Liver (tissue), 9 donors: Measurements from ENCODE around the gene C19orf33. TPM values are rescaled to one million over a fixed set of nuclear protein-coding genes. Genes with fewer than 3 reads are reported as not detected.
"Not testable (repeated sequence)": the region's sequence is repeated elsewhere in the genome, so short reads cannot be mapped to it uniquely, and the experiment has no call there.

Source experiments
- DNase-seq: peaks from one replicate; pipeline ENCODE4 v3.0.0-alpha.2; 2017; ENCODE audit warnings: low spot score
- H3K27ac ChIP-seq, 2 donors: one replicate each; pipeline ENCODE4 v1.7.0; 2013; ENCODE audit warnings: inconsistent platforms in 2 of 2, low read length in 2 of 2, control low read depth in 1 of 2, low read depth in 1 of 2, mild to moderate bottlenecking in 1 of 2
- H3K27me3 ChIP-seq, 4 donors: one replicate each; pipeline versions ENCODE4 v1.6.1 to v1.7.0; 2013; ENCODE audit warnings: low read length in 3 of 4, inconsistent platforms in 1 of 4, mild to moderate bottlenecking in 1 of 4, moderate library complexity in 1 of 4; ENCODE audit not compliant: control insufficient read depth in 4 of 4, insufficient read depth in 4 of 4
- H3K36me3 ChIP-seq, 4 donors: one replicate each; pipeline versions ENCODE4 v1.6.1 to v1.7.0; 2013; ENCODE audit warnings: low read length in 3 of 4, mild to moderate bottlenecking in 3 of 4, low read depth in 1 of 4, moderate library complexity in 1 of 4; ENCODE audit not compliant: control insufficient read depth in 4 of 4, insufficient read depth in 3 of 4
- H3K4me1 ChIP-seq, 4 donors: one replicate each; pipeline versions ENCODE4 v1.6.1 to v1.7.0; 2013; ENCODE audit warnings: low read length in 3 of 4, mild to moderate bottlenecking in 3 of 4, moderate library complexity in 1 of 4; ENCODE audit not compliant: control insufficient read depth in 4 of 4, insufficient read depth in 4 of 4
- H3K4me3 ChIP-seq, 3 donors: one replicate each; pipeline versions ENCODE4 v1.6.1 to v1.7.0; 2013; ENCODE audit warnings: low read length in 3 of 3, control low read depth in 1 of 3, low read depth in 1 of 3, mild to moderate bottlenecking in 1 of 3
- H3K9ac ChIP-seq, 2 donors: one replicate each; pipeline ENCODE4 v1.7.0; 2013; ENCODE audit warnings: low read length in 2 of 2, mild to moderate bottlenecking in 2 of 2, moderate library complexity in 2 of 2, control low read depth in 1 of 2, low read depth in 1 of 2
- H3K9me3 ChIP-seq, 4 donors: one replicate each; pipeline versions ENCODE4 v1.6.1 to v1.7.0; 2013; ENCODE audit warnings: low read length in 3 of 4; ENCODE audit not compliant: control insufficient read depth in 4 of 4
- EGR1 ChIP-seq, 2 donors: IDR thresholded peaks; 2 replicates each; pipeline ENCODE4 v1.6.1; 2016 to 2018; ENCODE audit warnings: antibody characterized with exemption in 2 of 2, low read depth in 2 of 2
- FOXA1 ChIP-seq: IDR thresholded peaks from 2 replicates; pipeline ENCODE4 v1.6.1; 2016; ENCODE audit warnings: antibody characterized with exemption
- GABPA ChIP-seq, 2 donors: IDR thresholded peaks in 1 of 2; conservative IDR thresholded peaks in 1 of 2; 2 replicates each; pipeline ENCODE4 v1.6.1; 2016; ENCODE audit warnings: antibody characterized with exemption in 2 of 2, mild to moderate bottlenecking in 1 of 2, moderate library complexity in 1 of 2
- HNF4A ChIP-seq, 2 donors: conservative IDR thresholded peaks; 2 replicates each; pipeline ENCODE4 v1.6.1; 2016; ENCODE audit warnings: antibody characterized with exemption in 2 of 2, mild to moderate bottlenecking in 2 of 2
- HNF4G ChIP-seq: IDR thresholded peaks from 2 replicates; pipeline ENCODE4 v1.6.1; 2016; ENCODE audit warnings: antibody characterized with exemption
- RAD21 ChIP-seq, 2 donors: IDR thresholded peaks; 2 replicates each; pipeline ENCODE4 v1.6.1; 2016; ENCODE audit warnings: antibody characterized with exemption in 2 of 2, mild to moderate bottlenecking in 2 of 2
- RXRA ChIP-seq, 2 donors: IDR thresholded peaks; 2 replicates each; pipeline ENCODE4 v1.6.1; 2017 to 2018; ENCODE audit warnings: antibody characterized with exemption in 2 of 2, mild to moderate bottlenecking in 1 of 2
- YY1 ChIP-seq: IDR thresholded peaks from 2 replicates; pipeline ENCODE4 v1.6.1; 2016; ENCODE audit warnings: antibody characterized with exemption, mild to moderate bottlenecking
- WGBS: extraction: QIAGEN DNeasy Blood & Tissue Kit; methylation state at CpG from one replicate; pipeline ENCODE4 v1.1.7; 2013; 5-methylcytosine and 5-hydroxymethylcytosine counted together
- polyA plus RNA-seq, 2 donors: library from polyadenylated mRNA; stranded (reverse) in 1 of 2; unstranded in 1 of 2; fragments of 200-250 nt in 1 of 2; fragments of >200 nt in 1 of 2; fragmentation: Nextera tagmentation in 1 of 2; extraction: Ambion mirVana in 1 of 2; gene quantifications; one replicate each; pipeline versions ENCODE4 v1.2.1 to v1.2.3, GENCODE V29; 2013 to 2015
- total RNA-seq, 2 donors: library from RNA; depleted of rRNA; stranded (reverse); fragments of >200 nt; gene quantifications; one replicate each; pipeline ENCODE4 v1.2.3, GENCODE V29; 2014
- TF ChIP-seq, protein P1 (sequence below): IDR thresholded peaks from 2 replicates; pipeline ENCODE4 v1.6.1; 2016; ENCODE audit warnings: antibody characterized with exemption
- TF ChIP-seq, protein P2 (sequence below): IDR thresholded peaks from 2 replicates; pipeline ENCODE4 v1.6.1; 2016; ENCODE audit warnings: antibody characterized with exemption, mild to moderate bottlenecking
- TF ChIP-seq, protein P3 (sequence below): IDR thresholded peaks from 2 replicates; pipeline ENCODE4 v1.6.1; 2016; ENCODE audit warnings: antibody characterized with exemption
- TF ChIP-seq, protein P4 (sequence below): fragments of 150-350 bp; IDR thresholded peaks from 2 replicates; pipeline ENCODE4 v1.5.1; 2017; ENCODE audit warnings: improper control_type of control experiment, low read depth, low read length; ENCODE audit not compliant: missing input control
- donor health status: healthy.
- donor health status: healthy.
- donor health status: healthy.
- donor health status: healthy.
- donor health status: healthy.

The C19orf33 gene
- total RNA-seq (1 to 10 TPM in 1 of 2 donors, not detected in 1; 1.6 TPM), polyA plus RNA-seq (under 1 TPM in 1 of 2 donors, not detected in 1; 0.36 TPM)

DNA sequence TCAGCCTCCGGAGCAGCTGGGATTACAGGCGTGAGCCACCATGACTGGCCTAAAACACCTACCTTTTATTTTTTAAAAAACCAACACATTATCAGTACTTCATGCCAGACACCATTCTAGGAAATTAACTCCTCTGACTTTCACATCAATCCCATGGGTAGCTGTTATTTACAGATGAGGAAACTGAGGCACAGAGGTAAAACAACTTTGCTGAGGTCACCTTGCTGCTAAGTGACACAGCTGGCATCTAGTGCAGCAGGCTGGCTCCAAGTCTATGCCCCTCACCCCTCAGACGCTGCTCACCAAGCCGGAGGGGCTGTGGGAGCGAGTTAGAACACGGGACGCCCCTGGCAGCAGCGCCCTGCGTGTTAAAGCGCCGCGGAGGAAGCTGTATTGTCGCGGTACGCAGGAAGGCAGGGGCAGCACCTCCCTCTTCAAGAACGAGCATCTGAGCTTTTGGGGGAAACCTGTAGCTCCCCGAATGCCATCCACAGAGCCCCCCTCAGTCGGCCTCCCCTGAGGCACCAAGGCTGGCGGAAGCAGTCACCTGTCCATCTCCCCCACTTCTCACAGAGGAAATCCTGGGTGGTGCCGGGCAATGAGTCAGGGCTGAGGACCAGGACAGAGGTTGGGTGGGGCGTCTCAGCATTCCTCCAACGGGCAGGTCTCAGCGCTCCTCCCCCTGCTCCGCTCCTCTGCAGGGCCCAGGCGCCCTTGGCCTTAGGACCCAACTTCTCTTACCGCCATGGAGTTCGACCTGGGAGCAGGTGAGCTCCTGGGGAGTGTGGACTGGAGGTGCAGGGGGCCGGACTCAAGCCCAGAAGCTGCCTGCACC, at the start of gene C19orf33:
Gene C19orf33 (plus strand): TSS at position 735 of the 835 bp plus-strand sequence. CDS start 11 bp downstream, at position 746.
- Histone ChIP-seq H3K27ac (no peak within 1 kb of the TSS), H3K27me3 (no peaks in the 10 kb centered on the region), H3K4me3 (no peak within 1 kb of the TSS), H3K9ac (no peak within 1 kb of the TSS), H3K9me3 (no peaks in the 10 kb centered on the region), H3K36me3 (peaks cover 3 to 16% (median 7%) of the 10 kb centered on the region in 4 donors), H3K4me1 (peaks cover 0 to 10% (median 8%) of the 10 kb centered on the region in 4 donors)
- DNase-seq, result no peak
- 73% methylated on average over 28 of the region's 28 CpGs for WGBS
- TF ChIP-seq YY1 (no peak), GABPA (IDR thresholded peaks at IDR 0.05 in 1 of 2, conservative IDR thresholded peaks at IDR 0.05 in 1 of 2) (no peak), FOXA1 (no peak), RAD21 (IDR thresholded peaks at IDR 0.05) (no peak)
- TF ChIP-seq, protein P1, sequence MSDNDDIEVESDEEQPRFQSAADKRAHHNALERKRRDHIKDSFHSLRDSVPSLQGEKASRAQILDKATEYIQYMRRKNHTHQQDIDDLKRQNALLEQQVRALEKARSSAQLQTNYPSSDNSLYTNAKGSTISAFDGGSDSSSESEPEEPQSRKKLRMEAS, result no peak
- TF ChIP-seq, protein P2, sequence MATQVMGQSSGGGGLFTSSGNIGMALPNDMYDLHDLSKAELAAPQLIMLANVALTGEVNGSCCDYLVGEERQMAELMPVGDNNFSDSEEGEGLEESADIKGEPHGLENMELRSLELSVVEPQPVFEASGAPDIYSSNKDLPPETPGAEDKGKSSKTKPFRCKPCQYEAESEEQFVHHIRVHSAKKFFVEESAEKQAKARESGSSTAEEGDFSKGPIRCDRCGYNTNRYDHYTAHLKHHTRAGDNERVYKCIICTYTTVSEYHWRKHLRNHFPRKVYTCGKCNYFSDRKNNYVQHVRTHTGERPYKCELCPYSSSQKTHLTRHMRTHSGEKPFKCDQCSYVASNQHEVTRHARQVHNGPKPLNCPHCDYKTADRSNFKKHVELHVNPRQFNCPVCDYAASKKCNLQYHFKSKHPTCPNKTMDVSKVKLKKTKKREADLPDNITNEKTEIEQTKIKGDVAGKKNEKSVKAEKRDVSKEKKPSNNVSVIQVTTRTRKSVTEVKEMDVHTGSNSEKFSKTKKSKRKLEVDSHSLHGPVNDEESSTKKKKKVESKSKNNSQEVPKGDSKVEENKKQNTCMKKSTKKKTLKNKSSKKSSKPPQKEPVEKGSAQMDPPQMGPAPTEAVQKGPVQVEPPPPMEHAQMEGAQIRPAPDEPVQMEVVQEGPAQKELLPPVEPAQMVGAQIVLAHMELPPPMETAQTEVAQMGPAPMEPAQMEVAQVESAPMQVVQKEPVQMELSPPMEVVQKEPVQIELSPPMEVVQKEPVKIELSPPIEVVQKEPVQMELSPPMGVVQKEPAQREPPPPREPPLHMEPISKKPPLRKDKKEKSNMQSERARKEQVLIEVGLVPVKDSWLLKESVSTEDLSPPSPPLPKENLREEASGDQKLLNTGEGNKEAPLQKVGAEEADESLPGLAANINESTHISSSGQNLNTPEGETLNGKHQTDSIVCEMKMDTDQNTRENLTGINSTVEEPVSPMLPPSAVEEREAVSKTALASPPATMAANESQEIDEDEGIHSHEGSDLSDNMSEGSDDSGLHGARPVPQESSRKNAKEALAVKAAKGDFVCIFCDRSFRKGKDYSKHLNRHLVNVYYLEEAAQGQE, result no peak

DNA sequence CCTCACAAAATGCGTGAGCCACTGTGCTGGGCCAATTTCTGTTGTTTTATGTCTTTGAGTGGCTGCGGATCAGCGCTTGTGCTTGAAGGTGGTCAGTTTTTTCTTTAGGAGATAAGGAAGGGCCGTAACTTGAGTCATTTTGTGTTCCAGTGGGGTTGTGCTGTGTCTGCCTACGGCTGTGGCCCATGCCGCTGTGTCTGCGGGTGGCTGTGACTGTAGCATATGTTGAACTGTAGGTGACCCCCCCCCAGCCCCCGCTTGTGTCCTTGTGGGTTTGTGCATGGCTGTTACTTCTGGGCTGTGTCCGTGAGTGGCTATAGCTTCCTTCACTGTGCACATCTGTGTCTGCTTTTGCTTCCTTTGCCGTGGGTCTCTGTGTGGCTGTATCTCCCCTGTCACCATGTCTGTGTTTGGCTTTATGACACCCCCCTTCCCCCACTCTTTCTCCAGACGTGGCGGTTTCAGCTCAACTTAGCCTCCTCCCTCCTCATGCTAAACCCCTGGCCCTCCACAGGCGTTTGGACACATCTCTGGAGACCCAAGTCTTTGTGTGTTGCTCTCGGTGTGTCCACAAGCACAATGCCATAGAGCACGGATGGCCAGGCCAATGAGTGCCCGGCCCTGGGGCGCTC, 48.6 kb upstream of the C19orf33 start:
- H3K36me3 ChIP-seq, result no peaks in the 10 kb centered on the region
- WGBS, result 58% methylated on average over 17 of the region's 17 CpGs
- H3K4me1 ChIP-seq, result peaks cover 8 to 26% (median 10%) of the 10 kb centered on the region in 4 donors
- H3K4me3 ChIP-seq, result peak overlapping the region in 2 of 3 donors; percentile 20 to 52
- H3K27me3 ChIP-seq, result peaks cover 0 to 6% (median 1%) of the 10 kb centered on the region in 4 donors
- no peak overlapping the region for H3K9ac ChIP-seq
- TF ChIP-seq EGR1 (IDR thresholded peaks at IDR 0.05; ENCODE audit: low read depth in 2 of 2), result no peak
- TF ChIP-seq RAD21 (IDR thresholded peaks at IDR 0.05), result no peak
- TF ChIP-seq, protein P3, sequence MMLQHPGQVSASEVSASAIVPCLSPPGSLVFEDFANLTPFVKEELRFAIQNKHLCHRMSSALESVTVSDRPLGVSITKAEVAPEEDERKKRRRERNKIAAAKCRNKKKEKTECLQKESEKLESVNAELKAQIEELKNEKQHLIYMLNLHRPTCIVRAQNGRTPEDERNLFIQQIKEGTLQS, result no peak
- TF ChIP-seq, protein P4, sequence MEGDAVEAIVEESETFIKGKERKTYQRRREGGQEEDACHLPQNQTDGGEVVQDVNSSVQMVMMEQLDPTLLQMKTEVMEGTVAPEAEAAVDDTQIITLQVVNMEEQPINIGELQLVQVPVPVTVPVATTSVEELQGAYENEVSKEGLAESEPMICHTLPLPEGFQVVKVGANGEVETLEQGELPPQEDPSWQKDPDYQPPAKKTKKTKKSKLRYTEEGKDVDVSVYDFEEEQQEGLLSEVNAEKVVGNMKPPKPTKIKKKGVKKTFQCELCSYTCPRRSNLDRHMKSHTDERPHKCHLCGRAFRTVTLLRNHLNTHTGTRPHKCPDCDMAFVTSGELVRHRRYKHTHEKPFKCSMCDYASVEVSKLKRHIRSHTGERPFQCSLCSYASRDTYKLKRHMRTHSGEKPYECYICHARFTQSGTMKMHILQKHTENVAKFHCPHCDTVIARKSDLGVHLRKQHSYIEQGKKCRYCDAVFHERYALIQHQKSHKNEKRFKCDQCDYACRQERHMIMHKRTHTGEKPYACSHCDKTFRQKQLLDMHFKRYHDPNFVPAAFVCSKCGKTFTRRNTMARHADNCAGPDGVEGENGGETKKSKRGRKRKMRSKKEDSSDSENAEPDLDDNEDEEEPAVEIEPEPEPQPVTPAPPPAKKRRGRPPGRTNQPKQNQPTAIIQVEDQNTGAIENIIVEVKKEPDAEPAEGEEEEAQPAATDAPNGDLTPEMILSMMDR, result no peak
- TF ChIP-seq HNF4G, result no peak
- no peak for TF ChIP-seq HNF4A (conservative IDR thresholded peaks at IDR 0.05)
- no peak for TF ChIP-seq RXRA (IDR thresholded peaks at IDR 0.05)
- TF ChIP-seq, protein P1, result no peak
- peak overlapping the region; percentile 36 to 61 for H3K27ac ChIP-seq
- no peaks in the 10 kb centered on the region for H3K9me3 ChIP-seq
- no peak for DNase-seq

DNA sequence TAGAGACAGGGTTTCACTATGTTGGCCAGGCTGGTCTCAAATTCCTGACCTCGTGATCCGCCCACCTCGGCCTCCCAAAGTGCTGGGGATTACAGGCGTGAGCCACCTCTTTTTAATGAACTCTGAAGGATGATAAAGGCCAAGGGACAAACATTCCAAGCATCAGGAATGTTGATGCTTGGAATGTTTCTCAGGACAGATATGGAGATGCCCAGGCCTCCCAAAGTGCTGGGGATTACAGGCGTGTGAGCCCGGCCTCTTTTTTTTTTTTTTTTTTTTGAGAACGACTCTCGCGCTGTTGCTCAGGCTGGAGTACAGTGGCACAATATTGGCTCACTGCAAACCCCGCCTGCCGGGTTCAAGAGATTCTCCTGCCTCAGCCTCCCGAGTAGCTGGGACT, 42.1 kb upstream of the C19orf33 start:
- not testable (repeated sequence) for H3K9ac ChIP-seq, H3K9me3 ChIP-seq, H3K4me3 ChIP-seq, H3K27ac ChIP-seq, H3K36me3 ChIP-seq, H3K27me3 ChIP-seq, DNase-seq
- WGBS, result 95% methylated on average over 12 of the region's 12 CpGs
- peaks cover 0 to 12% (median 8%) of the 10 kb centered on the region in 4 donors for H3K4me1 ChIP-seq
